IMR-90 (cell line): ENCODE measurements around the gene SLC51A. TPM values are rescaled to one million over a fixed set of nuclear protein-coding genes. Genes with fewer than 3 reads are reported as not detected.

Source experiments
- ATAC-seq: fragments of 200-7000 bp; cut with Tn5 transposase; 2 replicates; pipeline ENCODE4 v1.9.1; 2020; ENCODE audit warnings: low read depth, mild to moderate bottlenecking, moderate library complexity
- BruUV-seq: library from RNA; stranded (reverse); fragments of 400-500 nt; replicated peaks from 2 replicates; lab custom pipeline; 2021; lab: Mats Ljungman, UMichigan
- CTCF ChIA-PET: fragments of 300-600 bp; formaldehyde crosslinking; extraction: SDS; loops from one replicate; lab custom pipeline; 2021; ENCODE audit warnings: antibody characterized with exemption; lab: Yijun Ruan, JAX
- POLR2A ChIA-PET: fragments of 300-600 bp; sonication (Branson Sonifier 250); formaldehyde crosslinking; loops from one replicate; lab custom pipeline; 2022; ENCODE audit warnings: antibody characterized with exemption; ENCODE audit not compliant: unreplicated experiment; lab: Charles Lee
- DNase-seq: peaks from one replicate; pipeline ENCODE4 v3.0.0; 2013
- H2AFZ ChIP-seq: replicated peaks from 2 replicates; pipeline ENCODE3; 2013; ENCODE audit warnings: low read length, mild to moderate bottlenecking; ENCODE audit not compliant: poor library complexity
- H2AK5ac ChIP-seq: 2 replicates; pipeline ENCODE4 v1.6.1; 2013; ENCODE audit warnings: low read depth, low read length, inconsistent platforms
- H2AK9ac ChIP-seq: replicated peaks from 2 replicates; pipeline ENCODE3; 2013; ENCODE audit warnings: mild to moderate bottlenecking, low read depth, low read length, moderate library complexity; ENCODE audit not compliant: poor library complexity
- H2BK120ac ChIP-seq: 2 replicates; pipeline ENCODE4 v1.6.1; 2013; ENCODE audit warnings: low read depth, low read length, inconsistent platforms
- H2BK15ac ChIP-seq: 3 replicates; pipeline ENCODE4 v1.6.1; 2013; ENCODE audit warnings: low read depth, low read length, inconsistent platforms
- H2BK20ac ChIP-seq: 2 replicates; pipeline ENCODE4 v1.6.1; 2013; ENCODE audit warnings: low read depth, mild to moderate bottlenecking, inconsistent platforms, low read length, moderate library complexity
- H2BK5ac ChIP-seq: 2 replicates; pipeline ENCODE4 v1.6.1; 2013; ENCODE audit warnings: mild to moderate bottlenecking, low read depth, low read length, inconsistent platforms; ENCODE audit not compliant: poor library complexity, severe bottlenecking
- H3K14ac ChIP-seq: replicated peaks from 2 replicates; pipeline ENCODE4 v1.6.1; 2013; ENCODE audit warnings: low read depth, low read length, inconsistent platforms
- H3K18ac ChIP-seq: 2 replicates; pipeline ENCODE4 v1.6.1; 2013; ENCODE audit warnings: low read depth, low read length, control low read depth
- H3K23ac ChIP-seq: 2 replicates; pipeline ENCODE4 v1.6.1; 2013; ENCODE audit warnings: low read depth, low read length, inconsistent platforms
- H3K27ac ChIP-seq: 2 replicates; pipeline ENCODE4 v1.5.1; 2013; ENCODE audit warnings: mild to moderate bottlenecking, control low read depth, low read length; ENCODE audit not compliant: insufficient read depth
- H3K27me3 ChIP-seq: 2 replicates; pipeline ENCODE4 v1.6.1; 2013; ENCODE audit warnings: low read length; ENCODE audit not compliant: control insufficient read depth, insufficient read depth
- H3K36me3 ChIP-seq: 2 replicates; pipeline ENCODE4 v1.6.1; 2013; ENCODE audit warnings: low read length, mixed read lengths; ENCODE audit not compliant: control insufficient read depth, insufficient read depth
- H3K4ac ChIP-seq: 2 replicates; pipeline ENCODE4 v1.6.1; 2013; ENCODE audit warnings: low read depth, low read length, inconsistent platforms
- H3K4me1 ChIP-seq: 2 replicates; pipeline ENCODE4 v1.6.1; 2013; ENCODE audit warnings: low read length, mixed read lengths; ENCODE audit not compliant: control insufficient read depth, insufficient read depth
- H3K4me2 ChIP-seq: 2 replicates; pipeline ENCODE4 v1.6.1; 2013; ENCODE audit warnings: low read depth, mild to moderate bottlenecking, control low read depth, low read length, moderate library complexity
- H3K4me3 ChIP-seq: 2 replicates; pipeline ENCODE4 v1.5.1; 2013; ENCODE audit warnings: low read depth, mild to moderate bottlenecking, control low read depth, low read length, moderate library complexity; ENCODE audit not compliant: insufficient read depth
- H3K56ac ChIP-seq: 2 replicates; pipeline ENCODE4 v1.6.1; 2013; ENCODE audit warnings: low read length, inconsistent platforms; ENCODE audit not compliant: insufficient read depth; ENCODE audit errors: extremely low read depth
- H3K79me1 ChIP-seq, 2 experiments: 2 replicates each; pipeline ENCODE4 v1.6.1; 2013; ENCODE audit warnings: low read length in 2 of 2, inconsistent platforms in 1 of 2, low read depth in 1 of 2
- H3K9ac ChIP-seq: 2 replicates; pipeline ENCODE4 v1.6.1; 2013; ENCODE audit warnings: low read depth, low read length, control low read depth
- H3K9me1 ChIP-seq: 2 replicates; pipeline ENCODE4 v1.6.1; 2013; ENCODE audit warnings: low read length, inconsistent platforms; ENCODE audit not compliant: insufficient read depth
- H3K9me3 ChIP-seq: 2 replicates; pipeline ENCODE4 v1.6.1; 2013; ENCODE audit warnings: low read length; ENCODE audit not compliant: control insufficient read depth, insufficient read depth
- H4K20me1 ChIP-seq: 2 replicates; pipeline ENCODE4 v1.6.1; 2013; ENCODE audit warnings: low read length, inconsistent platforms; ENCODE audit not compliant: insufficient read depth
- H4K5ac ChIP-seq: 2 replicates; pipeline ENCODE4 v1.6.1; 2013; ENCODE audit warnings: mild to moderate bottlenecking, low read depth, low read length, control low read depth
- H4K8ac ChIP-seq, 2 experiments: 2 replicates each; pipeline ENCODE4 v1.6.1; 2013; ENCODE audit warnings: low read depth in 2 of 2, low read length in 2 of 2, control low read depth in 1 of 2, inconsistent platforms in 1 of 2
- H4K91ac ChIP-seq: 2 replicates; pipeline ENCODE4 v1.6.1; 2013; ENCODE audit warnings: low read depth, low read length, inconsistent platforms; ENCODE audit not compliant: insufficient read depth
- BHLHE40 ChIP-seq: fragments of 150-350 bp; IDR thresholded peaks from 2 replicates; pipeline ENCODE4 v1.6.1; 2016; ENCODE audit warnings: mild to moderate bottlenecking, low read depth, low read length
- CEBPB ChIP-seq: IDR thresholded peaks from 2 replicates; pipeline ENCODE4 v1.6.1; 2012; ENCODE audit warnings: low read depth, low read length, improper control_type of control experiment
- CHD1 ChIP-seq: IDR thresholded peaks from 2 replicates; pipeline ENCODE4 v1.6.1; 2012; ENCODE audit warnings: low read depth, low read length, improper control_type of control experiment
- ELK1 ChIP-seq: fragments of 150-350 bp; IDR thresholded peaks from 2 replicates; pipeline ENCODE4 v1.6.1; 2016; ENCODE audit warnings: low read depth, mild to moderate bottlenecking, low read length, moderate library complexity, borderline replicate concordance
- FOS ChIP-seq: fragments of 150-350 bp; IDR thresholded peaks from 2 replicates; pipeline ENCODE4 v1.6.1; 2016; ENCODE audit warnings: low read depth, low read length
- MAFK ChIP-seq: IDR thresholded peaks from 2 replicates; pipeline ENCODE4 v1.6.1; 2012; ENCODE audit warnings: low read depth, low read length, improper control_type of control experiment
- MAZ ChIP-seq: IDR thresholded peaks from 2 replicates; pipeline ENCODE4 v1.6.1; 2012; ENCODE audit warnings: low read depth, mild to moderate bottlenecking, low read length, improper control_type of control experiment, moderate library complexity, borderline replicate concordance
- MXI1 ChIP-seq: IDR thresholded peaks from 2 replicates; pipeline ENCODE4 v1.6.1; 2012; ENCODE audit warnings: low read depth, mild to moderate bottlenecking, low read length, moderate library complexity, borderline replicate concordance
- NFE2L2 ChIP-seq: fragments of 150-350 bp; IDR thresholded peaks from 2 replicates; pipeline ENCODE4 v1.6.1; 2016; ENCODE audit warnings: low read depth, mild to moderate bottlenecking, low read length
- POLR2A ChIP-seq: IDR thresholded peaks from 2 replicates; pipeline ENCODE4 v1.6.1; 2012; ENCODE audit warnings: mild to moderate bottlenecking, low read depth, low read length
- RAD21 ChIP-seq: IDR thresholded peaks from 2 replicates; pipeline ENCODE4 v1.6.1; 2012; ENCODE audit warnings: low read length, improper control_type of control experiment
- RCOR1 ChIP-seq: IDR thresholded peaks from 2 replicates; pipeline ENCODE4 v1.6.1; 2012; ENCODE audit warnings: mild to moderate bottlenecking, low read length, improper control_type of control experiment; ENCODE audit not compliant: insufficient replicate concordance
- RFX5 ChIP-seq: IDR thresholded peaks from 2 replicates; pipeline ENCODE4 v1.8.0; 2012; ENCODE audit warnings: low read depth, mild to moderate bottlenecking, low read length, moderate library complexity
- SMC3 ChIP-seq: fragments of 150-350 bp; IDR thresholded peaks from 2 replicates; pipeline ENCODE4 v1.6.1; 2016; ENCODE audit warnings: low read depth, mild to moderate bottlenecking, antibody characterized with exemption, low read length, moderate library complexity
- WGBS, 2 experiments: methylation state at CpG; one replicate each; pipeline versions ENCODE4 v1.1.5 to v1.1.7; 2013; ENCODE audit warnings: missing lambda C conversion rate in 2 of 2; ENCODE audit not compliant: insufficient read length in 1 of 2; ENCODE audit errors: extremely low coverage in 2 of 2; 5-methylcytosine and 5-hydroxymethylcytosine counted together
- dilution Hi-C: fragments of 300-500 bp; cut with HindIII; formaldehyde crosslinking; loops from one replicate; pipeline ENCODE4 v1.14.3; 2018; ENCODE audit warnings: low sequenced_read_pairs; ENCODE audit not compliant: unreplicated experiment
- in situ Hi-C: fragments of 300-500 bp; cut with MboI; formaldehyde crosslinking; loops from 3 replicates; pipeline ENCODE4 v1.14.3; 2019; ENCODE audit warnings: low sequenced_read_pairs, inconsistent platforms, mixed read lengths
- intact Hi-C: fragments of 100-400 bp; cut with micrococcal nuclease; formaldehyde crosslinking; loops from 2 replicates; pipeline ENCODE4 v1.10.0; 2022
- polyA plus RNA-seq, 3 experiments: library from polyadenylated mRNA; depleted of rRNA; stranded (reverse); fragments of >200 nt; gene quantifications; 2 replicates each; pipeline ENCODE4 v1.2.3, GENCODE V29; 2012; ENCODE audit warnings: low replicate concordance in 1 of 3
- total RNA-seq: library from RNA; depleted of rRNA; stranded (reverse); fragments of >200 nt; gene quantifications from 2 replicates; pipeline ENCODE4 v1.2.3, GENCODE V29; 2012
- TF ChIP-seq, protein P1 (sequence below): conservative IDR thresholded peaks from 2 replicates; pipeline ENCODE4 v1.5.1; 2012; ENCODE audit warnings: mild to moderate bottlenecking, low read depth, low read length, improper control_type of control experiment
- TF ChIP-seq, protein P2 (sequence below): fragments of 150-350 bp; IDR thresholded peaks from 2 replicates; pipeline ENCODE4 v1.6.1; 2017; ENCODE audit warnings: mild to moderate bottlenecking, antibody characterized with exemption, low read length, low read depth

Gene SLC51A
- total and polyA plus RNA-seq, 2 of the 4 experiments (the other 2 are of a cell fraction) = not detected

GRCh38 chr3:196207159-196207832 lies 9.0 kb upstream of the SLC51A start:
- Histone ChIP-seq H2AFZ (peak overlapping the region; percentile 80), H3K27ac (no peak overlapping the region), H3K79me1 (no peaks in the 10 kb centered on the region), H4K20me1 (no peaks in the 10 kb centered on the region), H3K4me3 (peak overlapping the region; percentile 55), H3K4me1 (peaks cover 3% of the 10 kb centered on the region; the same call in 1 of the 2 replicates), H2AK9ac (peak overlapping the region; percentile 57), H2BK5ac (no peak overlapping the region), H3K36me3 (no peaks in the 10 kb centered on the region), H2AK5ac (no peak overlapping the region), H2BK20ac (no peak overlapping the region), H3K4ac (no peak overlapping the region), H3K14ac (no peak overlapping the region), H2BK120ac (no peak overlapping the region), H3K4me2 (peak overlapping the region; percentile 97), H2BK15ac (no peak overlapping the region), H3K27me3 (peaks cover 22% of the 10 kb centered on the region), H3K9me1 (no peaks in the 10 kb centered on the region; the same call in 1 of the 2 replicates), H3K18ac (no peak overlapping the region), H3K9me3 (0 out of 2 replicates have a peak, but pooled peaks cover 1% of the 10 kb centered on the region), H4K91ac (no peak overlapping the region), H4K5ac (no peak overlapping the region), H3K56ac (no peak overlapping the region), H4K8ac (no peak overlapping the region), H3K9ac (no peak overlapping the region), H3K23ac (no peak overlapping the region)
- no TSS peak for BruUV-seq
- intact Hi-C loops = loop anchor here (5.0 kb wide), 1 partner anchor 350 kb away; no protein-coding TSS in a partner anchor
- in situ Hi-C loops = no loop called here
- CTCF ChIA-PET = no interaction called here
- POLR2A ChIA-PET = no interaction called here
- 0% methylated on average over 3 of the region's 70 CpGs; no CpG with 5 or more reads in 1 of the 2 experiments for whole genome bisulfite sequencing, 2 experiments
- DNase-seq (no peak), ATAC-seq (peak; percentile 33)
- no peak for TF ChIP-seq RAD21
- TF ChIP-seq MAFK = no peak
- TF ChIP-seq CEBPB = no peak
- TF ChIP-seq MAZ = no peak
- no peak for TF ChIP-seq BHLHE40
- TF ChIP-seq RFX5 = no peak
- no peak for TF ChIP-seq ELK1
- TF ChIP-seq RCOR1 = no peak
- no peak for TF ChIP-seq FOS
- no peak for TF ChIP-seq CHD1
- TF ChIP-seq, protein P1, sequence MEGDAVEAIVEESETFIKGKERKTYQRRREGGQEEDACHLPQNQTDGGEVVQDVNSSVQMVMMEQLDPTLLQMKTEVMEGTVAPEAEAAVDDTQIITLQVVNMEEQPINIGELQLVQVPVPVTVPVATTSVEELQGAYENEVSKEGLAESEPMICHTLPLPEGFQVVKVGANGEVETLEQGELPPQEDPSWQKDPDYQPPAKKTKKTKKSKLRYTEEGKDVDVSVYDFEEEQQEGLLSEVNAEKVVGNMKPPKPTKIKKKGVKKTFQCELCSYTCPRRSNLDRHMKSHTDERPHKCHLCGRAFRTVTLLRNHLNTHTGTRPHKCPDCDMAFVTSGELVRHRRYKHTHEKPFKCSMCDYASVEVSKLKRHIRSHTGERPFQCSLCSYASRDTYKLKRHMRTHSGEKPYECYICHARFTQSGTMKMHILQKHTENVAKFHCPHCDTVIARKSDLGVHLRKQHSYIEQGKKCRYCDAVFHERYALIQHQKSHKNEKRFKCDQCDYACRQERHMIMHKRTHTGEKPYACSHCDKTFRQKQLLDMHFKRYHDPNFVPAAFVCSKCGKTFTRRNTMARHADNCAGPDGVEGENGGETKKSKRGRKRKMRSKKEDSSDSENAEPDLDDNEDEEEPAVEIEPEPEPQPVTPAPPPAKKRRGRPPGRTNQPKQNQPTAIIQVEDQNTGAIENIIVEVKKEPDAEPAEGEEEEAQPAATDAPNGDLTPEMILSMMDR = no peak
- TF ChIP-seq SMC3 = no peak
- TF ChIP-seq, protein P2, sequence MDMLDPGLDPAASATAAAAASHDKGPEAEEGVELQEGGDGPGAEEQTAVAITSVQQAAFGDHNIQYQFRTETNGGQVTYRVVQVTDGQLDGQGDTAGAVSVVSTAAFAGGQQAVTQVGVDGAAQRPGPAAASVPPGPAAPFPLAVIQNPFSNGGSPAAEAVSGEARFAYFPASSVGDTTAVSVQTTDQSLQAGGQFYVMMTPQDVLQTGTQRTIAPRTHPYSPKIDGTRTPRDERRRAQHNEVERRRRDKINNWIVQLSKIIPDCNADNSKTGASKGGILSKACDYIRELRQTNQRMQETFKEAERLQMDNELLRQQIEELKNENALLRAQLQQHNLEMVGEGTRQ = no peak
- TF ChIP-seq MXI1 = no peak
- TF ChIP-seq NFE2L2 = no peak
- no peak for TF ChIP-seq POLR2A
- dilution Hi-C loops = no loop called here
